K562 (cell line): ENCODE data around the gene ACP6. TPM values are rescaled to one million over a fixed set of nuclear protein-coding genes. Genes with fewer than 3 reads are reported as not detected.

Source experiments
- ATAC-seq: fragments of 200-7000 bp; cut with Tn5 transposase; 3 replicates; pipeline ENCODE4 v1.9.1; 2020; ENCODE audit warnings: moderate library complexity
- BruUV-seq: library from RNA; stranded (reverse); fragments of 400-500 nt; replicated peaks from 2 replicates; lab custom pipeline; 2021; lab: Mats Ljungman, UMichigan
- CTCF ChIA-PET: fragments of 300-600 bp; formaldehyde crosslinking; extraction: SDS; loops from one replicate; lab custom pipeline; 2021; ENCODE audit warnings: low intra/inter-chr PET ratio; lab: Yijun Ruan, JAX
- POLR2A ChIA-PET: fragments of 300-600, 350-650 bp; sonication (Branson Sonifier 250); formaldehyde crosslinking; extraction: SDS; loops from one replicate; lab custom pipeline; 2021; ENCODE audit warnings: antibody characterized with exemption, inconsistent platforms; lab: Yijun Ruan, JAX
- DNase-seq, 4 experiments: peaks; one replicate each; pipeline versions ENCODE4 v3.0.0 to v3.0.0-alpha.2; 2011 to 2018; ENCODE audit warnings: low spot score in 3 of 4, mixed read lengths in 3 of 4; ENCODE audit errors: extremely low read depth in 1 of 4
- FAIRE-seq: peaks from 2 replicates; lab custom pipeline; 2011; peaks lifted over from hg19 to GRCh38; lab: Jason Lieb, UNC
- H2AFZ ChIP-seq: 2 replicates; pipeline ENCODE4 v1.6.0; 2011; ENCODE audit warnings: low read depth, low read length, control low read depth, inconsistent platforms
- H3K27ac ChIP-seq: fragments of 200-600 bp; 3 replicates; pipeline ENCODE4 v1.8.0; 2011; ENCODE audit warnings: low read depth, mild to moderate bottlenecking, control low read depth, inconsistent platforms, low read length, moderate library complexity, mixed read lengths; ENCODE audit errors: extremely low read depth
- H3K27me3 ChIP-seq, 2 experiments: fragments of 300-600 bp in 1 of 2; 2 replicates in 1 of 2; 3 replicates in 1 of 2; pipeline versions ENCODE4 v1.6.0 to v1.8.0; 2011; ENCODE audit warnings: inconsistent platforms in 2 of 2, low read length in 2 of 2, mild to moderate bottlenecking in 1 of 2, mixed read lengths in 1 of 2, moderate library complexity in 1 of 2; ENCODE audit not compliant: control insufficient read depth in 2 of 2, insufficient read depth in 2 of 2
- H3K36me3 ChIP-seq: fragments of 300-600 bp; 3 replicates; pipeline ENCODE4 v1.8.0; 2011; ENCODE audit warnings: mild to moderate bottlenecking, low read length, inconsistent platforms; ENCODE audit not compliant: control insufficient read depth, insufficient read depth
- H3K4me1 ChIP-seq, 2 experiments: fragments of 200-600 bp in 1 of 2; replicated peaks in 1 of 2; 2 replicates in 1 of 2; 3 replicates in 1 of 2; pipeline versions ENCODE4 v1.5.1 to v1.8.0; 2011; ENCODE audit warnings: inconsistent platforms in 2 of 2, low read length in 2 of 2, mild to moderate bottlenecking in 1 of 2, mixed read lengths in 1 of 2, moderate library complexity in 1 of 2; ENCODE audit not compliant: control insufficient read depth in 2 of 2, insufficient read depth in 2 of 2
- H3K4me2 ChIP-seq: 2 replicates; pipeline ENCODE4 v1.6.1; 2011; ENCODE audit warnings: low read length, control low read depth, inconsistent platforms, mixed read lengths; ENCODE audit not compliant: insufficient read depth
- H3K4me3 ChIP-seq: fragments of 200-600 bp; sonication (generic), shearing (Covaris generic); 2 replicates; pipeline ENCODE4 v1.5.1; 2016; ENCODE audit warnings: control low read depth, inconsistent platforms
- H3K79me2 ChIP-seq: fragments of 200-600 bp; 3 replicates; pipeline ENCODE4 v1.8.0; 2011; ENCODE audit warnings: low read length, inconsistent platforms; ENCODE audit not compliant: control insufficient read depth, insufficient read depth
- H3K9ac ChIP-seq, 2 experiments: 2 replicates each; pipeline versions ENCODE4 v1.6.0 to v1.6.1; 2011; ENCODE audit warnings: low read depth in 2 of 2, low read length in 2 of 2, control low read depth in 1 of 2, inconsistent platforms in 1 of 2, mild to moderate bottlenecking in 1 of 2, mixed read lengths in 1 of 2; ENCODE audit not compliant: insufficient read depth in 1 of 2
- H3K9me1 ChIP-seq: one replicate; pipeline ENCODE4 v1.6.0; 2011; ENCODE audit warnings: inconsistent platforms, mild to moderate bottlenecking, low read length, moderate library complexity; ENCODE audit not compliant: control insufficient read depth, insufficient read depth
- H3K9me3 ChIP-seq: replicated peaks from 2 replicates; pipeline ENCODE4 v1.5.1; 2011; ENCODE audit warnings: low read depth, low read length, inconsistent platforms; ENCODE audit not compliant: control insufficient read depth, insufficient read depth
- H4K20me1 ChIP-seq: replicated peaks from 2 replicates; pipeline ENCODE4 v1.6.1; 2011; ENCODE audit warnings: low read length, inconsistent platforms, mixed read lengths; ENCODE audit not compliant: control insufficient read depth, insufficient read depth
- PCBP2 ChIP-seq: fragments of 200-400 bp; formaldehyde crosslinking; IDR thresholded peaks from 2 replicates; pipeline ENCODE4 v1.6.1; 2018; ENCODE audit warnings: low read length, low read depth, mild to moderate bottlenecking, moderate library complexity; ENCODE audit not compliant: poor library complexity, severe bottlenecking
- PHTF2 ChIP-seq: fragments of 250-450 bp; sonication (Bioruptor Pico); IDR thresholded peaks from 2 replicates; pipeline ENCODE4 v1.5.0; 2021; ENCODE audit warnings: mild to moderate bottlenecking
- SAFB ChIP-seq: fragments of 200-400 bp; formaldehyde crosslinking; IDR thresholded peaks from 2 replicates; pipeline ENCODE4 v1.6.1; 2017; ENCODE audit warnings: low read depth, low read length, borderline replicate concordance
- SETDB1 ChIP-seq: IDR thresholded peaks from one replicate; pipeline ENCODE4 v1.6.1; 2012; ENCODE audit warnings: low read length, control low read depth, inconsistent platforms
- ZNF311 ChIP-seq: fragments of 250-450 bp; sonication (Bioruptor Pico); IDR thresholded peaks from 2 replicates; pipeline ENCODE4 v1.4.0; 2020; ENCODE audit warnings: mild to moderate bottlenecking, moderate library complexity
- ZNF324 ChIP-seq: fragments of 250-450 bp; sonication (Bioruptor Pico); IDR thresholded peaks from 2 replicates; pipeline ENCODE4 v1.4.0; 2020; ENCODE audit warnings: mild to moderate bottlenecking
- WGBS: fragments of 100-300 bp; shearing (Covaris generic); methylation state at CpG from one replicate; pipeline ENCODE4 v1.1.6; 2016; ENCODE audit warnings: low coverage, mixed read lengths; ENCODE audit not compliant: insufficient coverage; ENCODE audit errors: missing lambda C conversion rate; 5-methylcytosine and 5-hydroxymethylcytosine counted together
- in situ Hi-C: fragments of 300-500 bp; cut with MboI; formaldehyde crosslinking; loops from 4 replicates; pipeline ENCODE4 v1.15.0; 2018; ENCODE audit warnings: inconsistent platforms, mixed read lengths
- intact Hi-C: fragments of 100-400 bp; cut with micrococcal nuclease; formaldehyde crosslinking; loops from 2 replicates; pipeline ENCODE4 v1.14.2; 2022
- polyA plus RNA-seq, 8 experiments: library from polyadenylated mRNA; depleted of rRNA in 4 of 8; stranded (reverse) in 5 of 8; unstranded in 3 of 8; fragments of >200 nt; fragmentation: Nextera tagmentation in 2 of 8; fragmentation: Illumina TruSeq in 1 of 8; extraction: Ambion mirVana in 2 of 8; extraction: Trizol in 1 of 8; gene quantifications; 2 replicates each; pipeline versions ENCODE4 v1.2.1 to v1.2.3, GENCODE V29; 2011 to 2014; ENCODE audit warnings: inconsistent platforms in 1 of 8, missing spikeins in 1 of 8
- total RNA-seq, 7 experiments: library from RNA; depleted of rRNA in 6 of 7; stranded (reverse); fragments of >200 nt in 6 of 7; fragmentation: Illumina TruSeq in 2 of 7; extraction: Trizol in 2 of 7; gene quantifications; 2 replicates each; pipeline versions ENCODE4 v1.2.1 to v1.2.3, GENCODE V29; 2011 to 2021; ENCODE audit warnings: low replicate concordance in 1 of 7
- TF ChIP-seq, protein P1 (sequence below): fragments of 250-450 bp; sonication (Bioruptor Pico); IDR thresholded peaks from 2 replicates; pipeline ENCODE4 v1.4.0; 2020; ENCODE audit warnings: mild to moderate bottlenecking, moderate library complexity
- TF ChIP-seq, protein P2 (sequence below): fragments of 450-650 bp; formaldehyde crosslinking; IDR thresholded peaks from 2 replicates; pipeline ENCODE4 v1.4.0; 2022; ENCODE audit warnings: missing genetic modification characterization

ACP6 gene
- total and polyA plus RNA-seq, 9 of the 15 experiments (the other 6 are each of a cell fraction or from before 2014, with no cell fraction given), result 0.05 to 1.4 (median 0.49) TPM

DNA sequence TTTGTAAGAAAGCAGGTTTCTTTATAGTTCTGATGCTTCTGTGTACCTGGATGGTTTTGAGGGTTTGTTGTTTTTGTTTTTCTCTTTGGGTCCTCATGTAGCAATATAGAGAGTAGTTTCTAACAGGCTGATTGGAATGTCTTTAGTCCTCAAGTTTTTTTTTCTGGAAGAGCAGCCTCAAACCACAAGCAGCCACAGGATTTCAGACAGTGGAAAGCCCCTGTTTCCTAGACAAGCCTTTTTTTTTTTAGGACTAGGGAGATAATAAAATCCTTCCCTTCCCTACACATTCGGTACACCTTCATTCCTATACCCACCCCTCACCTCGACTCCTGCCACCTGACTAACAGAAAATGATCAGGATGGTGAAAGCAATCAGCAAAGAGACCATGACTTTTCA lies 47.6 kb downstream of the ACP6 start:
- intact Hi-C loops, result no loop called here
- no peak for FAIRE-seq
- Histone ChIP-seq H3K4me1 (no peaks in the 10 kb centered on the region; a peak in 1 of 5 replicates), H3K9me3 (no peaks in the 10 kb centered on the region), H2AFZ (no peak overlapping the region), H3K27me3 (no peaks in the 10 kb centered on the region), H3K79me2 (no peaks in the 10 kb centered on the region), H3K36me3 (peaks cover 5% of the 10 kb centered on the region; the same call in 1 of the 3 replicates), H3K9ac (no peak overlapping the region), H4K20me1 (no peaks in the 10 kb centered on the region), H3K9me1 (no peaks in the 10 kb centered on the region), H3K4me2 (no peak overlapping the region), H3K4me3 (no peak overlapping the region), H3K27ac (no peak overlapping the region)
- ChIA-PET POLR2A (interaction anchor here (1.3 kb wide), 1 partner anchor 14 kb away, joined by 3 read pairs; no protein-coding TSS in a partner anchor), CTCF (no interaction called here)
- ATAC-seq, result no peak
- in situ Hi-C loops, result no loop called here
- WGBS, result 5% methylated on average over 2 of the region's 2 CpGs
- TF ChIP-seq, protein P1, sequence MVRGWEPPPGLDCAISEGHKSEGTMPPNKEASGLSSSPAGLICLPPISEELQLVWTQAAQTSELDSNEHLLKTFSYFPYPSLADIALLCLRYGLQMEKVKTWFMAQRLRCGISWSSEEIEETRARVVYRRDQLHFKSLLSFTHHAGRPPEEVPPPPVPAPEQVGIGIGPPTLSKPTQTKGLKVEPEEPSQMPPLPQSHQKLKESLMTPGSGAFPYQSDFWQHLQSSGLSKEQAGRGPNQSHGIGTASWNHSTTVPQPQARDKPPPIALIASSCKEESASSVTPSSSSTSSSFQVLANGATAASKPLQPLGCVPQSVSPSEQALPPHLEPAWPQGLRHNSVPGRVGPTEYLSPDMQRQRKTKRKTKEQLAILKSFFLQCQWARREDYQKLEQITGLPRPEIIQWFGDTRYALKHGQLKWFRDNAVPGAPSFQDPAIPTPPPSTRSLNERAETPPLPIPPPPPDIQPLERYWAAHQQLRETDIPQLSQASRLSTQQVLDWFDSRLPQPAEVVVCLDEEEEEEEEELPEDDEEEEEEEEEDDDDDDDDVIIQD (CRISPR knock-in tag), result no peak
- no peak for TF ChIP-seq SAFB
- DNase-seq, result no peak
- BruUV-seq, result no TSS peak

DNA sequence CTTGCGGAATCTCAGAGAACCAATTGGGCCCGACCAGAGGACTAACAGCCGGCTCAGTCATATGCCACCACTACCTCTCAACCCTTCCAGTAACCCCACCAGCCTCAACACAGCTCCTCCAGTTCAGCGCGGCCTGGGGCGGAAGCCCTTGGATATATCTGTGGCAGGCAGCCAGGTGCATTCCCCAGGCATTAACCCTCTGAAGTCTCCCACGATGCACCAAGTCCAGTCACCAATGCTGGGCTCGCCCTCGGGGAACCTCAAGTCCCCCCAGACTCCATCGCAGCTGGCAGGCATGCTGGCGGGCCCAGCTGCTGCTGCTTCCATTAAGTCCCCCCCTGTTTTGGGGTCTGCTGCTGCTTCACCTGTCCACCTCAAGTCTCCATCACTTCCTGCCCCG lies 49.8 kb downstream of the ACP6 start:
- ChIA-PET POLR2A (interaction anchor here (0.7 kb wide), 1 partner anchor 12 kb away, joined by 3 read pairs; no protein-coding TSS in a partner anchor), CTCF (no interaction called here)
- Histone ChIP-seq H3K4me2 (no peak overlapping the region), H4K20me1 (no peaks in the 10 kb centered on the region), H3K27ac (no peak overlapping the region), H3K9me3 (no peaks in the 10 kb centered on the region), H3K9ac (peak overlapping the region in 1 of 2 experiments; percentile 33; a peak in 1 of 4 replicates), H3K79me2 (no peaks in the 10 kb centered on the region), H2AFZ (no peak overlapping the region), H3K36me3 (peaks cover 14% of the 10 kb centered on the region; the same call in 2 of the 3 replicates), H3K27me3 (no peaks in the 10 kb centered on the region), H3K9me1 (no peaks in the 10 kb centered on the region), H3K4me3 (no peak overlapping the region), H3K4me1 (no peaks in the 10 kb centered on the region; a peak in 1 of 5 replicates)
- ATAC-seq (no peak), FAIRE-seq (no peak), DNase-seq (no peak)
- in situ Hi-C loops (no loop called here), intact Hi-C loops (no loop called here)
- no TSS peak for BruUV-seq
- WGBS, result 68% methylated on average over 11 of the region's 12 CpGs
- no peak for TF ChIP-seq SETDB1
- TF ChIP-seq, protein P2, sequence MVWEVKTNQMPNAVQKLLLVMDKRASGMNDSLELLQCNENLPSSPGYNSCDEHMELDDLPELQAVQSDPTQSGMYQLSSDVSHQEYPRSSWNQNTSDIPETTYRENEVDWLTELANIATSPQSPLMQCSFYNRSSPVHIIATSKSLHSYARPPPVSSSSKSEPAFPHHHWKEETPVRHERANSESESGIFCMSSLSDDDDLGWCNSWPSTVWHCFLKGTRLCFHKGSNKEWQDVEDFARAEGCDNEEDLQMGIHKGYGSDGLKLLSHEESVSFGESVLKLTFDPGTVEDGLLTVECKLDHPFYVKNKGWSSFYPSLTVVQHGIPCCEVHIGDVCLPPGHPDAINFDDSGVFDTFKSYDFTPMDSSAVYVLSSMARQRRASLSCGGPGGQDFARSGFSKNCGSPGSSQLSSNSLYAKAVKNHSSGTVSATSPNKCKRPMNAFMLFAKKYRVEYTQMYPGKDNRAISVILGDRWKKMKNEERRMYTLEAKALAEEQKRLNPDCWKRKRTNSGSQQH (CRISPR knock-in tag), result no peak
- TF ChIP-seq PHTF2, result no peak
- TF ChIP-seq ZNF324 (CRISPR knock-in tag), result no peak
- no peak for TF ChIP-seq PCBP2
- no peak for TF ChIP-seq ZNF311
